ENCODE results near the gene MAP2K3. TPM values are rescaled to one million over a fixed set of nuclear protein-coding genes. Genes with fewer than 3 reads are reported as not detected.

The MAP2K3 gene
- total RNA-seq, 1 experiment from 2014 or later, result 14.7 TPM

DNA sequence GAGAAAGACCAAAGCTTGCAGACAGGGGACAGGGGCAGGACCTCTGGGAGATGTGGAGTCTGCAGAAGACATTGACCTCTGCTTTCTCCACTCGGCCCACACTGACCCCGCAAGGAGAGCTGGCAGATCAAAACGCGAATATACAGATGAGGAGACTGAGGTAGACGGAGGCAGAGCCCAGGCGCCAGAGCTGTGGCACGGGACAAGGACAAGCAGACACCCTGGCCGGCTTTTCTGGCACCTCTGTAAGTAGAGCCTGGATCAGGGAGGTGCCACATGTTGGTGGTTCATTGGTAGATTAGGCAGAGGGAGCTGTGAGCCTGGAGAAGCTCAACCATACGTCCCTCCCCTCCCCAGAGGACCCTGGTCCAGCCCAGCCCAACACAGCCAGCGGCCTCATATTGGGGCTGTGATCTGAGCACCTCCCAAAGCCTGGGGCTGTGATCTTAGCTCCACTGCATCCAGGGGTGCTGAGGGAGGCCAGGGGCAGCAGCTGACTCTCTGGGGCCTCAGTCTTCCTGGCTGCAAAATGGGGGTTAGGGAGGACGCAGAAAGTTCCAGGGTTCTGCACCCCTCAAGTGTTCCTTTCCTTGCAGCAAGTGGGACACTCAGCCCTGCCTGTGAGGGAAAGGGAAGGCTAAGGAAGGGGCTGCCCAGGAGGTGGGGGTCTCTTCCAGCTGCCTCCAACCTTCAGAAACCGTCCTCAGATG is 35.3 kb upstream of the MAP2K3 start:
- H3K9me3 ChIP-seq (replicated peaks), result no peaks in the 10 kb centered on the region
- H3K36me3 ChIP-seq, result no peaks in the 10 kb centered on the region
- no peak for DNase-seq (ENCODE audit: low read depth in 1 of 2, low spot score in 2 of 2)
- H3K27me3 ChIP-seq (replicated peaks), result no peaks in the 10 kb centered on the region
- no peak overlapping the region for H3K27ac ChIP-seq
- peaks cover 11% of the 10 kb centered on the region for H3K4me1 ChIP-seq (replicated peaks)
- H3K4me3 ChIP-seq, result no peak overlapping the region

GRCh38 chr17:21249920-21250703 is 34.4 kb upstream of the MAP2K3 start:
- H3K4me3 ChIP-seq, result no peak overlapping the region
- H3K9me3 ChIP-seq (replicated peaks), result no peaks in the 10 kb centered on the region
- H3K36me3 ChIP-seq, result no peaks in the 10 kb centered on the region
- peaks cover 11% of the 10 kb centered on the region for H3K4me1 ChIP-seq (replicated peaks)
- H3K27ac ChIP-seq, result no peak overlapping the region
- no peak for DNase-seq (ENCODE audit: low read depth in 1 of 2, low spot score in 2 of 2)
- H3K27me3 ChIP-seq (replicated peaks), result no peaks in the 10 kb centered on the region

- no peaks in the 10 kb centered on the region for H3K36me3 ChIP-seq
- no peak for DNase-seq (ENCODE audit: low read depth in 1 of 2, low spot score in 2 of 2)
- no peak overlapping the region for H3K27ac ChIP-seq
- H3K9me3 ChIP-seq (replicated peaks), result no peaks in the 10 kb centered on the region
- H3K27me3 ChIP-seq (replicated peaks), result no peaks in the 10 kb centered on the region
- peaks cover 11% of the 10 kb centered on the region for H3K4me1 ChIP-seq (replicated peaks)
- no peak overlapping the region for H3K4me3 ChIP-seq
These were observed 33.7 kb upstream of the MAP2K3 start for GRCh38 chr17:21250854-21251253.

DNA sequence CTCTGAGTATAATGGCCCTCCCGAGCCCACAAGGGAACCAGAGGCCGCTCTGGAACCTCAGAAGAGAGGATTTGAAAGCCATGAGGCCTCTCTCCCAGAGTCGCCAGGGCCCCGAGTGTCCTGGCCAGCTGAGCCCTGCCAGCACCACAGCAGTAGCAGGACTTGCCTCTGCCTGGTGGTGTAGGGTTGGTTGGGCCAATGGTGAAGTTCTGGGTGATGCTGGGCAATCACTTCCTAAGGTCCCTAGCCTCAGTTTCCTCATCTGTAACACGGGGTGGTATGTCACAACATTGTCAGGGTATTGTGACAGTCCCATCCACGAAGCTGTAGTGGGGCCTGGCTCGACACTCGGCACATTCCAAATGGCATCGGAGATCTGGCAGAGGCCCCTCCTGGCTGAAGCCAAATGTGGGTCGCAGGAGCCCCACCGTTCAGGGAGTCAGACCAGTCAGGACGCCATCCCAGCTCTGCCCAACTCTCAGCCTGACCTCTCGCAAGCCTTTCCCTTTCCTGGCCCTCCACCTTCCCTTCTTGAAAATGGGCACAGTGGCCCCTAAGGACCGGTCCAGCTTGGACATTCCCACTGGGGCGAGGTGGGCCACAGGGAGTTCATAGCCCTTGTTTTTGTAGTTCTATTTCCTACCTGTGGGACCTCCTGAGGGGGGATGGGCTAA is 33.0 kb upstream of the MAP2K3 start:
- H3K4me3 ChIP-seq, result no peak overlapping the region
- H3K9me3 ChIP-seq (replicated peaks), result no peaks in the 10 kb centered on the region
- H3K27me3 ChIP-seq (replicated peaks), result no peaks in the 10 kb centered on the region
- no peak overlapping the region for H3K27ac ChIP-seq
- no peak for DNase-seq (ENCODE audit: low read depth in 1 of 2, low spot score in 2 of 2)
- peaks cover 11% of the 10 kb centered on the region for H3K4me1 ChIP-seq (replicated peaks)
- H3K36me3 ChIP-seq, result no peaks in the 10 kb centered on the region

DNA sequence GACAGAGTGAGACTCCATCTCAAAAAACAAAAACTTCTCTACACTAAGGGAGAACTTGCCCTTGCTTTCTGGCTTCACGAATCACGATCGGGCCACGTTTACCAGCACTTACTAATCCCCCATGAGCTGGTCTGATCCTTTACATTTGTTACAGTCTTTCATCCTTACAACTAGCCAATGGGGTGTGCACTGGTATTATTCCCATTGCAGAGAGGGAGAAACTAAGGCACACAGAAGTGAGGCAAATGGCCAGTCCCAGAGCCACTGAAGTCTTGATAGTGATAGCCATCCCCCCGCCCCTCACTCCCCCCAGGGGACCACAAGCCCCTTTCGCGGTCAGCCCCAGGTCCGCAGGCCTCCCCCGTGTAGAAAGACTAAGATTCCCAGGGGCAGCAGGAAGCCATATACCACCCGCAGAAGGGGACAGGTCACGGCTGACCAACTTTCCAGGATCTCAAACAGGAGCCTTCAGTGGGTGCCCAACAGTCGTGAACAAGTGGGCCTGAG is 32.2 kb upstream of the MAP2K3 start:
- Histone ChIP-seq H3K9me3 (replicated peaks) (no peaks in the 10 kb centered on the region), H3K27me3 (replicated peaks) (no peaks in the 10 kb centered on the region), H3K36me3 (no peaks in the 10 kb centered on the region), H3K27ac (no peak overlapping the region), H3K4me3 (peak overlapping the region; percentile 63), H3K4me1 (replicated peaks) (peaks cover 11% of the 10 kb centered on the region)
- no peak for DNase-seq (ENCODE audit: low read depth in 1 of 2, low spot score in 2 of 2)

DNA sequence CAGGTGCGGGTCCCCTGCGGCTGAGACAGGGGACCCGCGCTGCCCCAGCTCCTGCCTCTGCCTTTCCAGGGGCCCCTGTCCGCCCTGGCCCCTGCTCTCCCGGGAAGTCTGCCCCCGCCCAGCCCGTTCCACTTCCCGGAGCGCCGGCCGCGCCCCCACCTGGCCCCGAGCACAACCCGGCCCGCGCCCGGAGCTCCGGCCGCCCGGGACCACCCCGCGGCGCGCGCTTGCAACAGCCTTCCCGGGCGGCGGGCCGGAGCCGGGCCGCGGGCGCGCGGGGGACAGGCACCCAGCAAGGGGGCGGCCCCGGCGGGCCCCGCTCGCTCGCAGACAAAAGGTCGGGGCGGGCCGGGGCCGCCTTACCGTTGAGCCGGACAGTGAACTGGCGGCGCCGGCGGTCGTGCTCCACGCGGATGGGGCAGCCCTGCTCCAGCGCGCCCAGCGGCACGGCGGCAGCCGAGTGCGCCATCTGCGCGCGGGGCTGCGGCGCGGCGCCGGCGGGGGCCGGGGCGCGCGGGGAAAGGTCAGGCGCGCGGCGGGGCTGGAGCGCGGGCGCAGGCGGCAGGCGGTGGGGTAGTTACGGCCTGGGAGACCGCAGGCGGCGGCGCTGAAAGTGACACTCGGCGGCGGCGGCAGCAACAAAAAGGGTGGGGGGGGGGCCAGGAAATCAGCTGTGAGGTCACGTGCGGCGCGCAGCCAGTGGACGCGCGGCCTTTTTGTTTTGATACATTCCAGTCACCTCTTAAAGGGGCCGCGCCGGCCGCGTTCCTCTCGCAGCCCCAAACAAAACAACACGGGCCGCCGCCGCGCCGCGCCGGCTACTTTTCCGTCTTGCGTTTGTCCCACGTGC is 31.5 kb upstream of the MAP2K3 start, which contains the start of gene NATD1:
NATD1 (minus strand) TSS at position 615 of the 850 bp plus-strand sequence; CDS start at position 469, 146 bp downstream.
- DNase-seq (ENCODE audit: low read depth in 1 of 2, low spot score in 2 of 2), result peak; percentile 63 to 69
- Histone ChIP-seq H3K27me3 (replicated peaks) (no peaks in the 10 kb centered on the region), H3K4me1 (replicated peaks) (peaks cover 11% of the 10 kb centered on the region), H3K27ac (no peak within 1 kb of the TSS), H3K36me3 (no peaks in the 10 kb centered on the region), H3K4me3 (peak within 1 kb of the TSS; percentile 63), H3K9me3 (replicated peaks) (no peaks in the 10 kb centered on the region)

DNA sequence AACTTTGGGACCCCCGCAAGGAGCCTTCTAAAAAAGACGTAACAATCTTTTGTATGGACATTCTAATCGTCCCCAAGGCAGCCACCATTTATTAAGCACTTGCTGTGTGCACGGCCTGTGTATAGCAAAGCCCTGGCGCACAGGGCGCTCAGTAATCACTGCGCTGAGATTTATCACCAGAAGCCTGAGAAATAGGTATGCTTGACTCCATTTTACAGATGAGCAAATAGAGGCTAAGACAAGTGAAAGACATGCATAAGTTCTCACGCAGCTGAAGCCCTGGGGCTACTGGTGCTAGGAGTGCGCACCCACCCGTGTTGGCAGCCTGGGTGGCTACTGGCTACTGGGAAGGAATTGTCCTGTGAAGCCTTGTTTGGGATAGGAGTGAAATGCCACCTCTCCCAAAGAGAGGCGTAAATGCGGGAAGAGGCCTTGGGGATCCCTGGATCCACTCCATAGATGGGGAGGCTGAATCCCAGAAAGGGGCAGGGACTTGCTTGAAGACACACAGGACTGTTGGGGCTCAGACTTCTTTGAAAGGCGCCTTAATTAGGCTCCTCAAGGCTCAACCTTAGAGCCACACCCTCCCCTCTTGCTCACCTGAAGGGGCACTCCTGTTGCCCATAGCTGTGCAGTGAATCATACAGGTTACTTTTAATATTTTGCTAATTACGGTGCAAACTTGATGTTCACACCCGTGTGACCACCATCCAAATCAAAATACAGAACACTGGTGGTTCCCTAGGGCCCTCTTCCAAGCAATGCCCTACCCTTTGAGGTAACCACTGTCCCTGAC is 30.7 kb upstream of the MAP2K3 start:
- Histone ChIP-seq H3K27me3 (replicated peaks) (no peaks in the 10 kb centered on the region), H3K4me1 (replicated peaks) (peaks cover 11% of the 10 kb centered on the region), H3K4me3 (peak overlapping the region; percentile 63), H3K9me3 (replicated peaks) (no peaks in the 10 kb centered on the region), H3K36me3 (no peaks in the 10 kb centered on the region), H3K27ac (no peak overlapping the region)
- DNase-seq (ENCODE audit: low read depth in 1 of 2, low spot score in 2 of 2), result no peak

GRCh38 chr17:21258593-21258992 is 25.9 kb upstream of the MAP2K3 start:
- H3K27ac ChIP-seq, result no peak overlapping the region
- no peaks in the 10 kb centered on the region for H3K9me3 ChIP-seq (replicated peaks)
- no peak overlapping the region for H3K4me3 ChIP-seq
- no peak for DNase-seq (ENCODE audit: low read depth in 1 of 2, low spot score in 2 of 2)
- H3K27me3 ChIP-seq (replicated peaks), result no peaks in the 10 kb centered on the region
- H3K36me3 ChIP-seq, result no peaks in the 10 kb centered on the region
- peaks cover 4% of the 10 kb centered on the region for H3K4me1 ChIP-seq (replicated peaks)

GRCh38 chr17:21262259-21262993 is 22.1 kb upstream of the MAP2K3 start:
- no peak for DNase-seq (ENCODE audit: low read depth in 1 of 2, low spot score in 2 of 2)
- Histone ChIP-seq H3K27ac (no peak overlapping the region), H3K36me3 (no peaks in the 10 kb centered on the region), H3K4me1 (replicated peaks) (no peaks in the 10 kb centered on the region), H3K9me3 (replicated peaks) (no peaks in the 10 kb centered on the region), H3K27me3 (replicated peaks) (no peaks in the 10 kb centered on the region), H3K4me3 (no peak overlapping the region)

- no peak overlapping the region for H3K27ac ChIP-seq
These were observed 21.1 kb upstream of the MAP2K3 start for GRCh38 chr17:21263376-21263775.

DNA sequence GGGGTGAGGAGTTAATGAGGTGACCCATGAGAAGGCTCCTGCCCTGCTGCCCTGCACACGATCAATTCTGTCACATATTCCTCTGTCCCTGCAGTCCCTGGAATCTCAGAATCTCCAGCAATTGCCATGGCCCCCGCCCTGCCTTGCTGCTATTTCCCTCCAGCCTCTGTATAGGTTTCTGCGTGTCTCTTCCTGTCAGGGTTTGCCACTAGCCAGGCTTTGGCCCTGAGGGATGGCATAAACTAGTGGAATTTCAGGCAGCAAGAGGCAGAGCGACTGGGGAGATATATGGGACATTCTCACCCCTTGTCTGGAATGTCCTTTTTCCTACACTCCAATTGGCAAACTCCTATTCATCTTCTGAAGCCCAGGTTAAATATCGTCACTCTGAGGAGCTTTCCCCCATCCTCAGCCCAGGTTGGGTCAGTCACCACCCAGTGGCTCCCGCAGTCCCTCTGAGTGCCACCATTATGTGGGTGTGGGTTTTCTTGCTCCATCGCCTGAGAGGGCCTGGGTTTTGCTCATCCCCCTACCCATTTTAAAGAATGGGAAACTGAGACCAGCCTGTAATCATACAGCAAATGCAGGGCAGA is 15.8 kb upstream of the MAP2K3 start:
- no peak for DNase-seq (ENCODE audit: low read depth in 1 of 2, low spot score in 2 of 2)
- H3K4me1 ChIP-seq (replicated peaks), result no peaks in the 10 kb centered on the region
- no peak overlapping the region for H3K27ac ChIP-seq
- no peaks in the 10 kb centered on the region for H3K36me3 ChIP-seq
- H3K9me3 ChIP-seq (replicated peaks), result no peaks in the 10 kb centered on the region
- H3K27me3 ChIP-seq (replicated peaks), result no peaks in the 10 kb centered on the region
- no peak overlapping the region for H3K4me3 ChIP-seq

More at GRCh38 chr17:21263376-21263775, 21.1 kb upstream of the MAP2K3 start:
- Histone ChIP-seq H3K9me3 (replicated peaks) (no peaks in the 10 kb centered on the region), H3K27me3 (replicated peaks) (no peaks in the 10 kb centered on the region), H3K4me1 (replicated peaks) (no peaks in the 10 kb centered on the region), H3K36me3 (no peaks in the 10 kb centered on the region), H3K4me3 (no peak overlapping the region)
- no peak for DNase-seq (ENCODE audit: low read depth in 1 of 2, low spot score in 2 of 2)

DNA sequence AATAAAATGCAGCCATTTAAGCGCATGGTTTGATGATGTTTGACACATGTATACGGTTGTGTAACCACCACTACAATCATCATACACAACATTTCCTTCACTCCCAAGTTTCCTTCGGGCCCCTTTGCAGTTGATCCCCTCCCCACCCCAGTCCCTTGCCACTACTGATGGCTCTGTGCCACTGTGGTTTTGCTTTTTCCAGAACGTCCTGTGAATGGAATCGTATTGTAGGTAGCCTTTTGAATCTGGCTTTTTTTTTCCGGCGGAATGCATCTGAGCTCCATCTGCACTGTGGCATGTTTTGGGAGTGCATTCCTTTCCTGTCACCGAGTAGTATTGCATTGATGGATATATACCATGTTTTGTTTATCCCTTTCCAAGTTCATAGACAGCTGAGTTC is 15.1 kb upstream of the MAP2K3 start:
- H3K27ac ChIP-seq, result no peak overlapping the region
- no peak for DNase-seq (ENCODE audit: low read depth in 1 of 2, low spot score in 2 of 2)
- H3K4me3 ChIP-seq, result no peak overlapping the region
- H3K4me1 ChIP-seq (replicated peaks), result no peaks in the 10 kb centered on the region
- H3K9me3 ChIP-seq (replicated peaks), result no peaks in the 10 kb centered on the region
- no peaks in the 10 kb centered on the region for H3K27me3 ChIP-seq (replicated peaks)
- no peaks in the 10 kb centered on the region for H3K36me3 ChIP-seq

All from SJSA1 (cell line).